Measurements from ENCODE around the gene SIM2. TPM values are rescaled to one million over a fixed set of nuclear protein-coding genes. Genes with fewer than 3 reads are reported as not detected.

The SIM2 gene
- total RNA-seq, 1 donor from 2014 or later, result 14.8 TPM

DNA sequence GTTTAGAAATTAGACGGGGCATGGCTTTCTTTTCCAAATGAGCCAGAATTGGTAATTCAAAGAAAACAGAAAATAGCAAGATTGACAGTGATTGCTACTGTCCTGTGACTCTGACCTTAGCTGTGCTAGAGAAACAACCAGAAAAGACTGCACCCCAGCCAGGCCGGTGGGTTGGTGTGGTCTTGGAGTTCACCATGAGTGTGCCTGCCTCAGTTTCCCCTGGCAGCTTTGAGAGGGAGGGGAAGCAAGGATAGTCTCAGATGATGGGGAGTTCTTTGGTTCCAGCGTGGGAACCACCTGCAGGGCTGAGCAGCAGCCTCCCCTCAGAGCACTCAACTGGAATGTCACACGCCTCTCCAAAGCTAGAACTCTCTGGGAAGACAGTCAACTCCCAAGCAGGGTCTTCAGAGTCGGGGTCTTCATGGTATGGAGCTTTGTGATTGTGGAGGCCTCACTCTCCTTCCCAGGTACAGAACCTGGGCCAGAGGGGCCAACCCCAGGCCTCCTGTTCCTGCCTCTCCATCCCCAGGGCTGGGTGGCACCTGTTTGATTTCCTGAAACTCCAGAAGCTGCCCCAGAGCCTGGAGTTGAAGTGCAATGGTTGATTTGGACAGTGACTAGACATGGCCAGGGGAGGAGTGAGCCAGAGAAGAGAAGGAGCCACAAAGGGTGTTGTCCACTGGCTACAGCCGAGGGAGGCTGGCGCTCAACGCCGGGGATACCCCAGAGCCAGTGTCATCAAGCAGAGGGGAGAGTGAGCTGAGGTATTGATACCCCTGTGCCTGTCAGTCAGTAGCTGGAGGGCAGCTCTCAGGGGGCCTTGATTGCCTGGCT is 35.7 kb downstream of the SIM2 start:
- Mint-ChIP-seq H3K4me1 (ENCODE audit: unreplicated experiment) (no peaks in the 10 kb centered on the region), H3K36me3 (no peaks in the 10 kb centered on the region), H3K27ac (no peak overlapping the region), H3K27me3 (peaks cover 44% of the 10 kb centered on the region), H3K9me3 (no peaks in the 10 kb centered on the region), H3K4me3 (no peak overlapping the region)
- no peak for DNase-seq (ENCODE audit: extremely low spot score, unreplicated experiment)
- TF ChIP-seq, protein P1, sequence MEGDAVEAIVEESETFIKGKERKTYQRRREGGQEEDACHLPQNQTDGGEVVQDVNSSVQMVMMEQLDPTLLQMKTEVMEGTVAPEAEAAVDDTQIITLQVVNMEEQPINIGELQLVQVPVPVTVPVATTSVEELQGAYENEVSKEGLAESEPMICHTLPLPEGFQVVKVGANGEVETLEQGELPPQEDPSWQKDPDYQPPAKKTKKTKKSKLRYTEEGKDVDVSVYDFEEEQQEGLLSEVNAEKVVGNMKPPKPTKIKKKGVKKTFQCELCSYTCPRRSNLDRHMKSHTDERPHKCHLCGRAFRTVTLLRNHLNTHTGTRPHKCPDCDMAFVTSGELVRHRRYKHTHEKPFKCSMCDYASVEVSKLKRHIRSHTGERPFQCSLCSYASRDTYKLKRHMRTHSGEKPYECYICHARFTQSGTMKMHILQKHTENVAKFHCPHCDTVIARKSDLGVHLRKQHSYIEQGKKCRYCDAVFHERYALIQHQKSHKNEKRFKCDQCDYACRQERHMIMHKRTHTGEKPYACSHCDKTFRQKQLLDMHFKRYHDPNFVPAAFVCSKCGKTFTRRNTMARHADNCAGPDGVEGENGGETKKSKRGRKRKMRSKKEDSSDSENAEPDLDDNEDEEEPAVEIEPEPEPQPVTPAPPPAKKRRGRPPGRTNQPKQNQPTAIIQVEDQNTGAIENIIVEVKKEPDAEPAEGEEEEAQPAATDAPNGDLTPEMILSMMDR (conservative IDR thresholded peaks at IDR 0.05), result no peak

DNA sequence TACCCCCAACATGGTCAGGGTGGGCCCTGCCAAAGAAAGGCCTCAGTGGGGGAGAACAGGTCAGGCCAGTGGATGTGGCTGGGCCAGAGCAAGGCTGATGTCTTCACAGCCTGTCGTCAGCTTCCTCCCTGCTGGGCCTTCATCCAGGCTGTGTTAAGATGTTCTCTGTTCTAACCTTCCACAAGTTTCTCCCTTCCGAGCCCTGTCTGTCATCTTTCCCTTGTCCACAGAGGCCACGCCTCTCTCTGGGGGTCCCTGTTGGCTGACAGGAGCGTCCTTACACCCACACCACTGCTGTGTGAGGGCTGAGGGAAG is 36.2 kb downstream of the SIM2 start:
- no peaks in the 10 kb centered on the region for H3K9me3 Mint-ChIP-seq
- DNase-seq (ENCODE audit: extremely low spot score, unreplicated experiment), result no peak
- no peaks in the 10 kb centered on the region for H3K4me1 Mint-ChIP-seq (ENCODE audit: unreplicated experiment)
- peaks cover 42% of the 10 kb centered on the region for H3K27me3 Mint-ChIP-seq
- no peak overlapping the region for H3K4me3 Mint-ChIP-seq
- TF ChIP-seq, protein P1 (conservative IDR thresholded peaks at IDR 0.05), result no peak
- H3K27ac Mint-ChIP-seq, result no peak overlapping the region
- H3K36me3 Mint-ChIP-seq, result no peaks in the 10 kb centered on the region

DNA sequence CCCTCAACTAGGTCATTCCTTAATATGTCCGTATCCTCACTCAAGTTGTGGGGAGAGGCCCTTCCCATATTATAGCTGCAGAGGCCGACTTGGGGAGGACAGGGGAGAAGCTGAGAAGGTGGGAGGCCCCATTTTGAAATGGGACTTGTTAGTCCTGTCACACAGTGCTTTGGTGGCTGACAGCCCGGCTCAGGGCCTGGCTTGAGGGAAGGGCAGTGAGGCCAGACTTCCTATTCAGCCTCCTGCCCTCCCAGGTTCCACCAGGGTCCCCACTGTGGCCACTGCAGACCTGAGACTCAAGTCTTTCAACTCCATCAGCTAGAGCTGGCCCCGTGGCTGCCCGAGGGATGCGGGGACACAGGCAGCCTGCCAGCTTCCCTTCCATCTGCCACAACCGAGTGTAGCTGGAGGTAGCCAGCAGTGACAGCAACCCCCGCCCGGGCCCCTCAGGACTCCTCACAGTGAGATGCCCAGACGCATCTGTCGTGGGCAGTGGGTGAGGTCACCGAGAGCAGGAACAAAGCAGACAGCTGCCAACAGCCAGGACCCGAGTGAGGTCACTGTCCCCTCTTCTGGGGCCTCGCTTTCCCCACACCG is 36.9 kb downstream of the SIM2 start:
- no peak overlapping the region for H3K4me3 Mint-ChIP-seq
- H3K27ac Mint-ChIP-seq, result no peak overlapping the region
- DNase-seq (ENCODE audit: extremely low spot score, unreplicated experiment), result no peak
- TF ChIP-seq, protein P1 (conservative IDR thresholded peaks at IDR 0.05), result no peak
- no peaks in the 10 kb centered on the region for H3K9me3 Mint-ChIP-seq
- no peaks in the 10 kb centered on the region for H3K4me1 Mint-ChIP-seq (ENCODE audit: unreplicated experiment)
- peaks cover 39% of the 10 kb centered on the region for H3K27me3 Mint-ChIP-seq
- no peaks in the 10 kb centered on the region for H3K36me3 Mint-ChIP-seq

DNA sequence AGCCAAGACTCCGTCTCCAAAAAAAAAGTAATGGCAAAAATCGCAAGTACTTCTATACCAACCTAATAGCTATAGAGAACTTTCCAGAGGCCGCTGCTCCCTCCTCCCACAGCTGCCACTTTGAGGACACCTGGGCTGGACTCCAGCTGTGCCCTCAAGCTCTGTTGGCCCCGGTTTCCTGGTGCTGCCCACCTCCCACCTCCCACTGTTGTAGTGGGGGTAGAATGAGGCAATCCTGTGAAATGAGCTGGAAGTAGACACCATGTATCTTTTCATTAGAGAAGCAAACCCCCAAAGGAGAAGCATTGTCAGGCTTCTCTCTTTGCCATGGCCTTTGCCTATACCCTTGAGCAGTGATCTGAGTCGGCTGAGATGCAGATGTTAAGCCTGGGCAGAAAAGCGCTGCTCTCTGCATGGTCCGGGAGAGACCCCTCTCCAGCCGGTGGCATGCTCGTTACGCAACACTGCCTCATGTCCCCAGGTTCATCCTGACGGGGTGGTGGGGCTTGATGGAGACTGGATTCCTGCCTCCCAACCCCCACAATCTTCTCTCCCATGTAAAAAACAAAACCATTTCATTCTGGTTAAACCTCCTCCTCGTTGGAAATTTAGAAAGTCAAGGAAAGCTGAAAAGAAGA is 39.7 kb downstream of the SIM2 start:
- DNase-seq (ENCODE audit: extremely low spot score, unreplicated experiment), result no peak
- H3K27me3 Mint-ChIP-seq, result peaks cover 30% of the 10 kb centered on the region
- TF ChIP-seq, protein P1 (conservative IDR thresholded peaks at IDR 0.05), result no peak
- no peaks in the 10 kb centered on the region for H3K9me3 Mint-ChIP-seq
- H3K4me1 Mint-ChIP-seq (ENCODE audit: unreplicated experiment), result no peaks in the 10 kb centered on the region
- no peaks in the 10 kb centered on the region for H3K36me3 Mint-ChIP-seq
- no peak overlapping the region for H3K4me3 Mint-ChIP-seq
- no peak overlapping the region for H3K27ac Mint-ChIP-seq

DNA sequence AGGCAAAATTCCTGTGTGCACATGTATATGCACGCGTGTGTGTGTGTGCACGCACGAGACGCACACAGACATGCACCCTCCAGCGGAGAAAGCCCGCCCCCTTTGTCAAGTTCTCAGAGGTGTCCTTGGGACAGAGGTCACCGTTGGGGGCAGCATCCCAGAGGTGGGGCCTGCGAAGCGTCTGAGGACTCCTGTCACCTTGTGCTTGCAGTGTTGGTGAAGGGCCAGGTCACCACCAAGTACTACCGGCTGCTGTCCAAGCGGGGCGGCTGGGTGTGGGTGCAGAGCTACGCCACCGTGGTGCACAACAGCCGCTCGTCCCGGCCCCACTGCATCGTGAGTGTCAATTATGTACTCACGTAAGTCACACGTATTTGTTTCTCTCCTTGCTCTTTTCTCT is 42.6 kb downstream of the SIM2 start:
- no peaks in the 10 kb centered on the region for H3K36me3 Mint-ChIP-seq
- H3K4me1 Mint-ChIP-seq (ENCODE audit: unreplicated experiment), result peaks cover 11% of the 10 kb centered on the region
- DNase-seq (ENCODE audit: extremely low spot score, unreplicated experiment), result no peak
- no peak overlapping the region for H3K27ac Mint-ChIP-seq
- H3K9me3 Mint-ChIP-seq, result no peaks in the 10 kb centered on the region
- peaks cover 49% of the 10 kb centered on the region for H3K27me3 Mint-ChIP-seq
- TF ChIP-seq, protein P1 (conservative IDR thresholded peaks at IDR 0.05), result no peak
- H3K4me3 Mint-ChIP-seq, result no peak overlapping the region
